HepG2 (cell line): ENCODE data around the gene ACAP2. TPM values are rescaled to one million over a fixed set of nuclear protein-coding genes. Genes with fewer than 3 reads are reported as not detected.

Experiments used
- DMAP1 ChIP-seq: IDR thresholded peaks from 2 replicates; pipeline ENCODE4 v1.6.1; 2016
- KDM5B ChIP-seq: sonication (generic); formaldehyde crosslinking; IDR thresholded peaks from 2 replicates; pipeline ENCODE4 v1.4.0; 2020; ENCODE audit warnings: missing genetic modification reagents, mild to moderate bottlenecking, borderline replicate concordance
- KLF11 ChIP-seq: IDR thresholded peaks from 2 replicates; pipeline ENCODE4 v1.6.1; 2016; ENCODE audit warnings: missing compliant biosample characterization
- LBX2 ChIP-seq: sonication (generic); formaldehyde crosslinking; IDR thresholded peaks from 2 replicates; pipeline ENCODE4 v1.5.0; 2020; ENCODE audit warnings: missing genetic modification reagents, mild to moderate bottlenecking, borderline replicate concordance
- NFATC3 ChIP-seq: sonication (generic); formaldehyde crosslinking; IDR thresholded peaks from 2 replicates; pipeline ENCODE4 v1.5.1; 2020; ENCODE audit warnings: mild to moderate bottlenecking, missing genetic modification reagents
- UBTF ChIP-seq: sonication (generic); formaldehyde crosslinking; IDR thresholded peaks from 2 replicates; pipeline ENCODE4 v1.4.0; 2020; ENCODE audit warnings: mild to moderate bottlenecking, missing genetic modification reagents
- ZNF318 ChIP-seq: sonication (generic); formaldehyde crosslinking; IDR thresholded peaks from 2 replicates; pipeline ENCODE4 v1.4.0; 2020; ENCODE audit warnings: mild to moderate bottlenecking, missing genetic modification reagents
- ZNF382 ChIP-seq: sonication (generic); formaldehyde crosslinking; IDR thresholded peaks from 2 replicates; pipeline ENCODE4 v1.5.0; 2020; ENCODE audit warnings: missing genetic modification reagents, mild to moderate bottlenecking, borderline replicate concordance
- polyA plus RNA-seq, 8 experiments: library from polyadenylated mRNA; depleted of rRNA in 3 of 8; stranded (reverse) in 7 of 8; unstranded in 1 of 8; fragments of >200 nt; fragmentation: Illumina TruSeq in 4 of 8; extraction: Trizol in 4 of 8; gene quantifications; 2 replicates each; pipeline versions ENCODE4 v1.2.1 to v1.2.3, GENCODE V29; 2011 to 2016; ENCODE audit warnings: low read depth in 4 of 8, missing spikeins in 1 of 8, mixed read lengths in 1 of 8; ENCODE audit not compliant: insufficient read depth in 1 of 8
- total RNA-seq, 5 experiments: library from RNA; depleted of rRNA; stranded (reverse); fragments of >200 nt; fragmentation: Illumina TruSeq; extraction: Trizol; gene quantifications; 2 replicates each; pipeline ENCODE4 v1.2.3, GENCODE V29; 2016; ENCODE audit warnings: low read depth in 1 of 5
- TF ChIP-seq, protein P1 (sequence below): sonication (generic); formaldehyde crosslinking; IDR thresholded peaks from 2 replicates; pipeline ENCODE4 v1.5.0; 2020; ENCODE audit warnings: mild to moderate bottlenecking, missing genetic modification reagents
- TF ChIP-seq, protein P2 (sequence below): sonication (generic); formaldehyde crosslinking; conservative IDR thresholded peaks from 2 replicates; pipeline ENCODE4 v1.5.0; 2020; ENCODE audit warnings: missing genetic modification reagents

The ACAP2 gene
- total and polyA plus RNA-seq, 2 of the 13 experiments (the other 11 are each of a cell fraction or from before 2014, with no cell fraction given), result 7.3 to 23.9 TPM

- TF ChIP-seq, protein P1, sequence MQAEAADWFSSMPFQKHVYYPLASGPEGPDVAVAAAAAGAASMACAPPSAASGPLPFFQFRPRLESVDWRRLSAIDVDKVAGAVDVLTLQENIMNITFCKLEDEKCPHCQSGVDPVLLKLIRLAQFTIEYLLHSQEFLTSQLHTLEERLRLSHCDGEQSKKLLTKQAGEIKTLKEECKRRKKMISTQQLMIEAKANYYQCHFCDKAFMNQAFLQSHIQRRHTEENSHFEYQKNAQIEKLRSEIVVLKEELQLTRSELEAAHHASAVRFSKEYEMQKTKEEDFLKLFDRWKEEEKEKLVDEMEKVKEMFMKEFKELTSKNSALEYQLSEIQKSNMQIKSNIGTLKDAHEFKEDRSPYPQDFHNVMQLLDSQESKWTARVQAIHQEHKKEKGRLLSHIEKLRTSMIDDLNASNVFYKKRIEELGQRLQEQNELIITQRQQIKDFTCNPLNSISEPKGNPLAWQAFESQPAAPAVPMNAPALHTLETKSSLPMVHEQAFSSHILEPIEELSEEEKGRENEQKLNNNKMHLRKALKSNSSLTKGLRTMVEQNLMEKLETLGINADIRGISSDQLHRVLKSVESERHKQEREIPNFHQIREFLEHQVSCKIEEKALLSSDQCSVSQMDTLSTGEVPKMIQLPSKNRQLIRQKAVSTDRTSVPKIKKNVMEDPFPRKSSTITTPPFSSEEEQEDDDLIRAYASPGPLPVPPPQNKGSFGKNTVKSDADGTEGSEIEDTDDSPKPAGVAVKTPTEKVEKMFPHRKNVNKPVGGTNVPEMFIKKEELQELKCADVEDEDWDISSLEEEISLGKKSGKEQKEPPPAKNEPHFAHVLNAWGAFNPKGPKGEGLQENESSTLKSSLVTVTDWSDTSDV (CRISPR knock-in tag), result no peak
- TF ChIP-seq LBX2 (CRISPR knock-in tag) (no peak; the same call in 1 of the 2 replicates), DMAP1 (peak; percentile 29; the same call in 1 of the 2 replicates), KDM5B (CRISPR knock-in tag) (peak; percentile 75; the same call in 1 of the 2 replicates), ZNF382 (CRISPR knock-in tag) (no peak), UBTF (CRISPR knock-in tag) (peak; percentile 92), ZNF318 (CRISPR knock-in tag) (no peak), NFATC3 (CRISPR knock-in tag) (no peak), KLF11 (CRISPR knock-in tag) (no peak)
- TF ChIP-seq, protein P2, sequence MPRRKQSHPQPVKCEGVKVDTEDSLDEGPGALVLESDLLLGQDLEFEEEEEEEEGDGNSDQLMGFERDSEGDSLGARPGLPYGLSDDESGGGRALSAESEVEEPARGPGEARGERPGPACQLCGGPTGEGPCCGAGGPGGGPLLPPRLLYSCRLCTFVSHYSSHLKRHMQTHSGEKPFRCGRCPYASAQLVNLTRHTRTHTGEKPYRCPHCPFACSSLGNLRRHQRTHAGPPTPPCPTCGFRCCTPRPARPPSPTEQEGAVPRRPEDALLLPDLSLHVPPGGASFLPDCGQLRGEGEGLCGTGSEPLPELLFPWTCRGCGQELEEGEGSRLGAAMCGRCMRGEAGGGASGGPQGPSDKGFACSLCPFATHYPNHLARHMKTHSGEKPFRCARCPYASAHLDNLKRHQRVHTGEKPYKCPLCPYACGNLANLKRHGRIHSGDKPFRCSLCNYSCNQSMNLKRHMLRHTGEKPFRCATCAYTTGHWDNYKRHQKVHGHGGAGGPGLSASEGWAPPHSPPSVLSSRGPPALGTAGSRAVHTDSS (CRISPR knock-in tag), result no peak
Observed at GRCh38 chr3:195442573-195443390, at the start of gene ACAP2 (continued).
